HG03469 (cell line): ENCODE results near the gene CCDC170.
"Not testable (repeated sequence)": the region's sequence is repeated elsewhere in the genome, so short reads cannot be mapped to it uniquely, and the experiment has no call there.

ENCODE experiments used
- ATAC-seq: cut with Tn5 transposase; IDR thresholded peaks from one replicate; pipeline ENCODE4 v1.9.1; 2021; ENCODE audit warnings: mild to moderate bottlenecking, moderate library complexity, moderate number of reproducible peaks; ENCODE audit not compliant: unreplicated experiment

Gene CCDC170

DNA sequence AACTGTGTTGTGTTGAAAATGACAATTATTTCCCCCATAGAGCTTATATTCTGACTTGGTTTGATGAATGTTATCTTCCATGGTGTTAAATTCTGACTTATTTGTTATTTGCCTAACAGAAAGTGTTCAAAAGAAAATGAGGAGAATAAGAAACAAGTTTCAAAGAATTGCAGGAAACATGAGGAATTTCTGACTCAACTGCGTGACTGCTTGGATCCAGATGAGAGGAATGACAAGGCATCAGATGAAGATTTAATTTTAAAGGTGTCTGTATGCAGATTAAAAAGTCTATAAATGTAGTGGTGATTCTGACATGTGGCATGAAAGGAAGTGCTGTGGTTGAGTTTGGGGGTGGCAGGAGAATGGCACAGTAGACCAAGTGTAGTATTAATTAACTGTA lies 50.6 kb downstream of the CCDC170 start:
- no peak for ATAC-seq

DNA sequence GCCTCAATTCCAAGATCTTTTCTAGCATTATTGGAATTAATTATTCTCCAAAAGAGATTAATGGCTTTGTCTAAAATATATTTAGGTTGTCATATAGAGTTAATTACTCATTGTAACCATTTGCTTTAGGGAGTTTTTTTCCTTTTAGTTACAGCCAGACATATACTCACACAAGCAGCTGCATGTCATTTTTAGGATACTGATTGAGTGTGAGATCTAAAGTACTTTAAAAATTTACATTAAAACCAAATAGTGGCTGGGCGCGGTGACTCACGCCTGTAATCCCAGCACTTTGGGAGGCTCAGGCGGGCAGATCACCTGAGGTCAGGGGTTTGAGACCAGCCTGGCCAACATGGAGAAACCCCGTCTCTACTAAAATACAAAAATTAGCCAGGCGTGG lies 51.1 kb downstream of the CCDC170 start:
- not testable (repeated sequence) for ATAC-seq

DNA sequence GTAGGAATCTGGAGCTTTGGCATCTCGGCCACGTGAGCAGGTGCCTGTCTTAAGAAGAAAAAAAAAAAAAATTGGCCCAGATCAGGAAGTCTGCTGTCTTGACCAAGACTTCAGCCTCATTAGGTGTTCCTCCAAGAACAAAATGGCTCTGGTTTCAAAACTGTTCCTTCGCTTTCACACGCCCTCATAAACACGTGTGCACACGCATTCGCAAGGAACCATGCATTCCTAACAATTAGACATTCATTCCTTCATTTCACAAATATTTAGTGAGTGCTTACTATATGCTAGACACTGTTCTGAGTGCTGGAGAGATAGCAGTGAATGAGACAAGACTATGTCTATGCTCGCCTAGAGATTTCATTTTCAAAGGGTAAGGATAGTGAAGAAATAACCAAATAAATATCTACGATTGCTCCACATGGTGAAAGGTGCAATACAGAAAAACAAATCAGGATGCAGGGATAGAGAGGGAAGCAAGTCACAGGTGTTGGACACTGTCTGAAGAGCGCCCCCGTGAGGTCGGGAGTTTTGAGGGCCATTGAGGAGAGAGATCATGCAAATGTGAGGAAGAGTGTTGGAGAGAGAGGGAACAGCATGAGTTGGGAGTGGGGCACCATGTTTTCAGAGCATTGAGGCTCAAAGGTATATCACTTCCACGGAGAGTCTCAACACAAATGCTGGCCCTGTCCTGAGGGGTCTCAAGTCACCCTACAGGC lies 53.3 kb downstream of the CCDC170 start:
- ATAC-seq: no peak

DNA sequence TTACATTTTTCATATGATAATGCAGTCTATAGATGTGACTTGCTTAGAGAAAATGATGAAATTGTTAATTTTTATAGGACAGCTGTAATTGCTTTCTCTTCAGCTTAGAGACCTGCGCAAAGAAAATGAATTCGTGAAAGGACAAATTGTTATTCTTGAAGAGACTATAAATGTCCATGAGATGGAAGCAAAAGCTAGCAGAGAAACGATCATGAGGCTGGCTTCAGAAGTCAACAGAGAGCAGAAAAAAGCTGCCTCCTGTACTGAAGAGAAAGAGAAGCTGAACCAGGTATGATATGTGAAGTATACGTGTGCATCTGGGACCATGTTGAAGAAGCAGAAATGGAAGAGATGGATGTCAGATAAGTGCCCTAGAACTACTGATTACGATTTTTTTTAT lies 54.4 kb downstream of the CCDC170 start:
- no peak for ATAC-seq

- ATAC-seq: no peak
Measured at GRCh38 chr6:151549790-151550189, 56.0 kb downstream of the CCDC170 start.

- no peak for ATAC-seq
Measured at GRCh38 chr6:151550618-151551017, 56.8 kb downstream of the CCDC170 start.

GRCh38 chr6:151551223-151551857 lies 57.5 kb downstream of the CCDC170 start:
- no peak for ATAC-seq

GRCh38 chr6:151553416-151554165 lies 59.8 kb downstream of the CCDC170 start:
- ATAC-seq: peak; percentile 70

- ATAC-seq: no peak
Measured at GRCh38 chr6:151561238-151561637, 67.4 kb downstream of the CCDC170 start.

DNA sequence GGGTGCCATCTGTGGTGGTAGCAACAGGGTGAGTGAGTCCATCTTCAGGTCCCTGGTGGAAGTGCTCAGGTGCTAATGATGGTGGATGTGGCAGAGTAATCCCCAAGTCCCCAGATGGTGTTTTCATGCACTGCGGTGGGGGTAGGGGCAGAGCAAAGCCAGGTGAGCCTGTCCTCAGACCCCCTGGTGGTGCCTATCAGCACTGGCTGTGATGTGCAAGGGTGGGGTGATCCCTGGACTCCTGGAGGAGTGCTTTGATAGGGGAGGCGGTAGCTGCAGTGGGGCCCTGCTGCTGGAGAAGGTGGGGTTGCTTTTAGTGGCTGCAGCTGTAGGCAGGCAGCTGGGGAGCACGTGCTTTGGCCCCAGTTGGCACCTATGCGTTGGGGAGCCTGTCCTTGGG lies 70.8 kb downstream of the CCDC170 start:
- ATAC-seq: no peak

DNA sequence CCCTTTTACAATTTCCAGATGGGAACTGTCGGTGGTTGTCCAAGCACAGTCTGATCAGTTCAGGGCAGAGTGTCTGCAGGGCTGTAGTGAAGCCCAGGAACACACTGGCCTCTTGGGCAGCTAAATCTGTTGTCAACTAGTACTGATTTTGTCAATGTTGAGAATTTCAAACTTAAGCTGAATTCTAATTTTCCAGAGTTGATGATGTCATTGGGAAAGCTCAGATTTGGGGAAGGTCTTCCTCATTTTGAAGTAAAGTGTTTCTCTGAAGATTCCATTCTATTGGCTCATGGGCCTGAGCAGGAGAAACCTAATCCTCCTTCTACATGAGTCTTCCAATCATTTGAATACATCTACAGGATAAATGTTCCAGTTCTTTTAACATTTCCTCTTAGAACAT lies 72.1 kb downstream of the CCDC170 start:
- no peak for ATAC-seq

GRCh38 chr6:151566557-151566956 lies 72.7 kb downstream of the CCDC170 start:
- no peak for ATAC-seq

DNA sequence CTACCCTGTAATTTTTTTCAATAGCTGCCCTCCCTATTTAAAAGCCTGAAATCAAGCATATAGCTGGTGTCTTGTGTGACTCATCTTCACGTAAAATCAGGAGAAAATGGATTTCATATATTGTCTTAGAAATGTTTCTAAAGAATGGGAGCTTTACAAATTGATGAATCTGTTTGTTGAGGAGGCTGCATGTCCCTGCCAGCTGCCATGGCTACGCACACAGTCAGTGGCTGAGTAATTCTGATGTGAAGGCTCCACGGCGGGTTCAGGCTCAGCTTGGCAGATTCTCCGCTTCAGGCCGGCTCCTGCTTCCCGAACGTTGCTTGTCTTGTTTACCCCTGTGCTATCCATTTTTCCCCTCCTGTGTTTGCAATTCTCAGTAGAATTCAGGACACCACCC lies 82.8 kb downstream of the CCDC170 start:
- no peak for ATAC-seq

- ATAC-seq: no peak
Measured at GRCh38 chr6:151577257-151577656, 83.4 kb downstream of the CCDC170 start.

DNA sequence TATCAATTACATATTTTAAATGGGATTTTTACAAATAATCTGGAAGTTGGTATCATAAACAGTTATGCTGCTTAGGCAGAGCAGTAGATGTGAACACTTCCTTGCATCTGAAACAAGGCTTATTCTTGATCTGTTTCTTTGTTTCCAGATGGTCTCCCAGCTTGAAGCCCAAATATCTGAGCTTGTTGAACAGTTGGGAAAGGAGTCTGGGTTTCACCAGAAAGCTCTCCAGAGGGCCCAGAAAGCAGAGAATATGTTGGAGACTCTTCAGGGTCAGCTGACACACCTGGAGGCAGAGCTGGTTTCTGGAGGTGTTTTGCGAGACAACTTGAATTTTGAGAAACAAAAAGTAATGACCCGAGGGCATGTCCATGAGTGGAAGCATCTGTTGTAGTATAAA lies 91.9 kb downstream of the CCDC170 start:
- no peak for ATAC-seq

- no peak for ATAC-seq
Measured at GRCh38 chr6:151589667-151590066, 95.8 kb downstream of the CCDC170 start.

GRCh38 chr6:151590742-151591141 lies 96.9 kb downstream of the CCDC170 start:
- ATAC-seq: no peak

GRCh38 chr6:151592449-151593159 lies 98.8 kb downstream of the CCDC170 start:
- ATAC-seq: no peak

- no peak for ATAC-seq
Measured at GRCh38 chr6:151609146-151609902, 115.5 kb downstream of the CCDC170 start.

DNA sequence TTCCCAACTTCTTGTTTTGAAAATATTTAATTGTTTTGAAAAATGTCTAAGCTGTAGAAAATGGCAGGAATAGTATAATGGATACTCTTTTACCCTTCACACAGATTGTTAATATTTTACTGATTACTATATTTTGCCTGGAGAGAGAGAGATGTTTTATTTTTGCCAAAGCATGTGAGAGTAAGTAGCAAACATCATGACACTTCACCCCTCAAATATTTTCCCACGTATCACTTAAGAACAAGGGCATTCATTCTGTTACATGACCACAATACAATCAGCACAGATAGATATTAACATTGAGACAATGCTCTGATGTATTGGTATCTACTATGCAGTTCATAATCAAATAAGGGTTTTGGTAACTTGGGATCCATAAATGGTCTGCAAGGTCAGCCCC lies 116.5 kb downstream of the CCDC170 start:
- ATAC-seq: no peak

- ATAC-seq: no peak
Measured at GRCh38 chr6:151614630-151615029, 120.8 kb downstream of the CCDC170 start.
